ENCODE measurements around the gene LHFPL4.

Gene LHFPL4

GRCh38 chr3:9525078-9525477 lies 28.5 kb downstream of the LHFPL4 start:
- no peak overlapping the region for H3K4me3 ChIP-seq (ENCODE audit: low read depth, low read length)
- no peak for DNase-seq (ENCODE audit: low read depth)
- TF ChIP-seq POLR2A (IDR thresholded peaks at IDR 0.05; ENCODE audit: extremely low read depth, insufficient read length), result no peak
- no peak for TF ChIP-seq MYC (IDR thresholded peaks at IDR 0.05; ENCODE audit: low read depth, low read length)
- TF ChIP-seq MAX (IDR thresholded peaks at IDR 0.05; ENCODE audit: low read depth, low read length), result no peak
- TF ChIP-seq CTCF (IDR thresholded peaks at IDR 0.05; ENCODE audit: low read depth, low read length), result no peak

- no peak for TF ChIP-seq MAX (IDR thresholded peaks at IDR 0.05; ENCODE audit: low read depth, low read length)
- no peak for TF ChIP-seq CTCF (IDR thresholded peaks at IDR 0.05; ENCODE audit: low read depth, low read length)
- no peak for TF ChIP-seq MYC (IDR thresholded peaks at IDR 0.05; ENCODE audit: low read depth, low read length)
- TF ChIP-seq POLR2A (IDR thresholded peaks at IDR 0.05; ENCODE audit: extremely low read depth, insufficient read length), result no peak
- no peak overlapping the region for H3K4me3 ChIP-seq (ENCODE audit: low read depth, low read length)
- no peak for DNase-seq (ENCODE audit: low read depth)
These were observed 38.7 kb downstream of the LHFPL4 start for GRCh38 chr3:9514956-9515355.

- no peak for TF ChIP-seq MYC (IDR thresholded peaks at IDR 0.05; ENCODE audit: low read depth, low read length)
- TF ChIP-seq CTCF (IDR thresholded peaks at IDR 0.05; ENCODE audit: low read depth, low read length), result no peak
- no peak for TF ChIP-seq POLR2A (IDR thresholded peaks at IDR 0.05; ENCODE audit: extremely low read depth, insufficient read length)
- no peak for TF ChIP-seq MAX (IDR thresholded peaks at IDR 0.05; ENCODE audit: low read depth, low read length)
- DNase-seq (ENCODE audit: low read depth), result no peak
- no peak overlapping the region for H3K4me3 ChIP-seq (ENCODE audit: low read depth, low read length)
These were observed 39.3 kb downstream of the LHFPL4 start for GRCh38 chr3:9514306-9514705.

- no peak for DNase-seq (ENCODE audit: low read depth)
- TF ChIP-seq MAX (IDR thresholded peaks at IDR 0.05; ENCODE audit: low read depth, low read length) (no peak), CTCF (IDR thresholded peaks at IDR 0.05; ENCODE audit: low read depth, low read length) (no peak), POLR2A (IDR thresholded peaks at IDR 0.05; ENCODE audit: extremely low read depth, insufficient read length) (no peak), MYC (IDR thresholded peaks at IDR 0.05; ENCODE audit: low read depth, low read length) (no peak)
- no peak overlapping the region for H3K4me3 ChIP-seq (ENCODE audit: low read depth, low read length)
These were observed 41.1 kb downstream of the LHFPL4 start for GRCh38 chr3:9512456-9513045.

GRCh38 chr3:9508781-9509180 lies 44.8 kb downstream of the LHFPL4 start:
- DNase-seq (ENCODE audit: low read depth), result no peak
- no peak for TF ChIP-seq POLR2A (IDR thresholded peaks at IDR 0.05; ENCODE audit: extremely low read depth, insufficient read length)
- no peak for TF ChIP-seq CTCF (IDR thresholded peaks at IDR 0.05; ENCODE audit: low read depth, low read length)
- TF ChIP-seq MYC (IDR thresholded peaks at IDR 0.05; ENCODE audit: low read depth, low read length), result no peak
- TF ChIP-seq MAX (IDR thresholded peaks at IDR 0.05; ENCODE audit: low read depth, low read length), result no peak
- no peak overlapping the region for H3K4me3 ChIP-seq (ENCODE audit: low read depth, low read length)
